Measurements from ENCODE around the gene SLC13A4. TPM values are rescaled to one million over a fixed set of nuclear protein-coding genes. Genes with fewer than 3 reads are reported as not detected.

The SLC13A4 gene
- total RNA-seq, 2 experiments from 2014 or later: not detected

DNA sequence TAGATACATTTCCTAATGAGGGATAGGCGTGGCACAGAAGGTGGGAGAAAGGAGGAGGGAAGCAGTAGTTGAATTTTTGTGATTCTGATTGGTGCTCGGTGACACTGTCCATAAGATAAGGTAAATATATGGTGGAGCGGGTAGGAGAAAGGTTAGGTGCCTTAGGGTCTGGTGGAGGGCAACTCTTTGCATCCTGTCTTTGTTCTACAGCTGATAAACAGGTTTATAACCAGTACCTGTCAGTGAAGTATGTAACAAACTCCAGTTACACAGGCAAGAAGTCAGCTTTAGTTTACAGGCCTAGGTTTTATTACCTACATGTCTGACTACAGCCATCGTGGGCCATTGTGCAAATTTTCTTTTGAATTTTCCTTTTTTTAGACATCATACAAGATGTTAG lies 31.5 kb upstream of the SLC13A4 start:
- Mint-ChIP-seq H3K9me3 (no peaks in the 10 kb centered on the region), H3K4me1 (peaks cover 6% of the 10 kb centered on the region), H3K27me3 (peaks cover 39% of the 10 kb centered on the region), H3K27ac (no peak overlapping the region), H3K36me3 (no peaks in the 10 kb centered on the region), H3K4me3 (no peak overlapping the region)
- DNase-seq: no peak

DNA sequence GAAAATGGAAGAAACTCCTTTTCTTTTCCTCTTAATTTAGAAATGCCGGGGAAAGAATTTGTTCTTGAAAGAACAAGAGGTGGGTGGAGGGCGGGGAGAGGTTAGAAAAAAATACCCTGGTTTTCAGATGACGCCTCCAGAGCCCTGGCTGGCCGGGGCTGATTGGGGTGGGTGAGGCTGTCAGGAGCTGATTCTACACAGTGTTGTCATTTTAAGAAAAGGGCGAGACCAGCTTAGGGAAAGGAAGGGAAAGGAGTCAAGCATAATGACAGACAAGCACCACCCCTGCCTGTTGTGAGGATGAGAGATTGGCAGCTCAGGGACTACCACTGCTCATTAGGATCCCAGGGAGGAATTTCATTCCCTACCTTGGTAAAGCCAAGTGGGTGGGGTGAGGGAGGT lies 30.5 kb upstream of the SLC13A4 start:
- Mint-ChIP-seq H3K4me3 (no peak overlapping the region), H3K27me3 (peaks cover 34% of the 10 kb centered on the region), H3K36me3 (no peaks in the 10 kb centered on the region), H3K9me3 (no peaks in the 10 kb centered on the region), H3K4me1 (peaks cover 6% of the 10 kb centered on the region), H3K27ac (no peak overlapping the region)
- DNase-seq: no peak

DNA sequence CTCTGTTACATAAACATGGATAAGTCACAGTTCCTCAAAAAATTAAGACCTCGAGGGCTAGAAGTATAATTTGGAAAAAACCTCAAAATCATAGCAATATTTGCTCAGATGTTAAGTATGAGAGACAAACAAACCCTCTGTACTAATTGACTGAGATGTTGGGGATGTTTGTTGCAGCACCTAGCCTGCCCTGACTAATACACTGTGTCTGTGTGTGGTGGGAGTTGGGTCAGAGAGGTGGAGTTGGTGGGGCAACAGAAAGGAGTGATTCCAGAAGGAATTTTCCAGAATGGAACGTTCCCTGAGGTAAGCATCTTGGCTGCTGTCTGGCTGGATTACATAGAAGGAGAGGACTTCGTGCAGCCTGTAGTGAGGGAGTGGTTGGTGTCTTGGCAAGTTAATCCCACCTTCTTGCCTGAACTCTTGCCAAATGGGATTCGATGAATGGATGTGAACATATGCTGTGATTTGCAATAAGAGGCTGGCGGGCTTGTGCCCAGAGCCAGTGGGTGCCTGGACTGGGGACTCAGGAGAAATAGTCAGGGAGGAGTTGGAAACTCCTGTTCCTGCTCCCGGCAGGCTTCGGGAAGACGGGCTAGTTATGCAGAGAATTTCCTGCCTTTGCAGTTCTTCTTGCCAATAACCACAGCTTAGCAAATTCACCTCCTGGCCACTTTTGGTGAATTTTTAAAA lies 29.9 kb upstream of the SLC13A4 start:
- peaks cover 6% of the 10 kb centered on the region for H3K4me1 Mint-ChIP-seq
- H3K4me3 Mint-ChIP-seq: no peak overlapping the region
- H3K36me3 Mint-ChIP-seq: no peaks in the 10 kb centered on the region
- no peak overlapping the region for H3K27ac Mint-ChIP-seq
- no peak for DNase-seq
- no peaks in the 10 kb centered on the region for H3K9me3 Mint-ChIP-seq
- H3K27me3 Mint-ChIP-seq: peaks cover 34% of the 10 kb centered on the region

DNA sequence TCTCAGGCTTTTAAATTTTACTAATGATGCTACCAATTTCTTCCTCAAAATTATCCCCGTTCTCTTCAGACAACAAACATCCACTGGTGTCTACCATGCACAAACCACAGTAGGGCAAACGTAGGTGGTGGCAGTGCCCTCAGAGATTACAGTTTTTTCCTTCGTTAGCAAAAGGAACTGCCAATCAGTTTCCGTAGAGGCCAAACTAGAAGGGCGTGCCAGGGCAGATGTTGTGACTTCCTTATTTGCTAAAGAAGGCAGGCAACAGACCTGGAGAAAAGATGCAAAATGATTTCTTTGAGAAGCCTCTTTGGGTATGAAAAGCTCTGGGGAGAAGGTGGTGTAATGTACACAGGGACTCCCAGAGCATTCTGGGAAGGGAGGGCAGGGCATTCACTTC lies 28.2 kb upstream of the SLC13A4 start:
- Mint-ChIP-seq H3K27ac (no peak overlapping the region), H3K4me3 (no peak overlapping the region), H3K36me3 (no peaks in the 10 kb centered on the region), H3K27me3 (peaks cover 30% of the 10 kb centered on the region), H3K9me3 (no peaks in the 10 kb centered on the region), H3K4me1 (no peaks in the 10 kb centered on the region)
- DNase-seq: no peak

DNA sequence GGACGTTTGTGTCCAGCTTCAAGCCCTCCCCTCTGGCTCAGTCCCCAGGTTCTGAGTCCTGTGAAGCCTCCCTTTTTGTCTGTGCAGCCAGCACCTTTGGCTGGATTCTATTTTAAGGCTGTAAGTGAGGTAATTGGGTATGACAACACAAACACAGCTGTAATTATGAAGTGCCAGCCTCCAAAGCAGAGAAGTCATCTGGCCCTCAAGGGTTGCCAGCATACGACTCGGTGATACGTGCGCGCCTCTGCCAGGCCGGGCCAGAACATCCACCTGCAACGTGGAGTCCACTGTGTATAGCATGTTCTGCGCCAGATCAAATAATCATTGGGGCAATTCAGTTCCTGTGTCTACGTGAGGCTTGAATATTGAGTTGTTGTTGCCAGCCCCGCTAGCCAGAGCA lies 27.4 kb upstream of the SLC13A4 start:
- Mint-ChIP-seq H3K27ac (no peak overlapping the region), H3K36me3 (no peaks in the 10 kb centered on the region), H3K9me3 (no peaks in the 10 kb centered on the region), H3K4me1 (no peaks in the 10 kb centered on the region), H3K27me3 (peaks cover 27% of the 10 kb centered on the region), H3K4me3 (no peak overlapping the region)
- DNase-seq: no peak

DNA sequence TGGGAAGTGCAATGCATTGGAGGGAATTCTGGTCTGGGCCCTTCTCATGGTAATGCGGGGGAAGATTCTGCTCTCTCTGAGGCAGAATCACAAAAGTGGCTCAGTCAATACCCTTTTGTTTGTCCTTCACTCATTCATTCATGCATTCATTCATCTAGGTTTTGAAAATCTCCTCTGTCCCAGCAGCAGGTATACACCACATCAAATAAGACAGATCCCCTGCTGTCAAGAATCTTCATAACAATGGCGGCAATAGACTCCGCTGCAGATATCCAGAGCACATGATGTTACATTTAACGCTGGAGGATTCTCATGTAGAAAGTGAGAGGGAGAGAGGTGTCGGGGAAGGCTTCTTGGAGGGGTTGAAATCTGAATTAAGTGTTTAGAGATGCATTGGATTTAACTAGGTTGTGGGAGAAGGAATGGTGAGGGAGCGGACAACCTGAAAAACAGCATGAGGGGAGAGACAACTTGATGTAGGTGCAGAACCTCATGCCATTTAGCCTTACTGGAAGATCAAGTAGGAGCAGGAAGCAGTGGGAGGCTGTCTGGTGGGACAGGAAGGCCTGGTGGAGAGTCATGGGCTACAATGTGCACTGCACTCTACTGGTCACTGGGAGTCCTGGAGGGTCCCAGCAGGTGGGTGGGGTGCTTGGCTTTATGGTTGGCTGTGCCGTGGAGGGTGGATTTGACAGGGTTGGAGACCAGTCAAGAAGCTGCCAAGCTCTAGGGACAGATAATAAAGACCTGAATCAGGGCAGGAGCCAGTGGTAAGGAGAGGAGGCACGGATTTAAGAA lies 25.8 kb upstream of the SLC13A4 start:
- DNase-seq: no peak
- Mint-ChIP-seq H3K9me3 (no peaks in the 10 kb centered on the region), H3K27ac (no peak overlapping the region), H3K4me1 (no peaks in the 10 kb centered on the region), H3K4me3 (no peak overlapping the region), H3K27me3 (peaks cover 19% of the 10 kb centered on the region), H3K36me3 (no peaks in the 10 kb centered on the region)

DNA sequence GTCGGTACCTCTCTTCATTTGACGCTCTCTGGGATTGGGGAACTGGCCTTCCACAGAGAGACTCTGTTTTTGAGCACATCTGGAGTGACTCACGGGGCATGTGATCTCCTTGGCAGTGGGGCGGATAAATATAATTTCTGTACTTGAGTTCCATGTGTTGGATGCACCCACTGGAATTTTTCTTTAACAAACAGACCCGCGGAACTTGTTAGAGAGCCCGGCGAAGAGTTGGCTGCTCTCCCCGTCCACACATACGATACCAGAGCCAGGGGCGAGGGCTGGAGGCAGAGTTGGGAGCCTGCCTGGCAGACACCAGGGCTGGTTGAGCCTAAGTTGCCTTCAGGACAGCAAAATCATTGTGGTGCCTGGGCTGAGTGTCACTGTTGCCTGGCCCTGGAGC lies 20.8 kb upstream of the SLC13A4 start, which contains the start of gene FAM180A:
FAM180A (minus strand) TSS at position 44 of the 400 bp plus-strand sequence. CDS start 233 bp downstream, outside the sequence.
- no peaks in the 10 kb centered on the region for H3K4me1 Mint-ChIP-seq
- no peaks in the 10 kb centered on the region for H3K9me3 Mint-ChIP-seq
- DNase-seq: no peak
- H3K4me3 Mint-ChIP-seq: no peak within 1 kb of the TSS
- peaks cover 3% of the 10 kb centered on the region for H3K27me3 Mint-ChIP-seq
- H3K27ac Mint-ChIP-seq: no peak within 1 kb of the TSS
- H3K36me3 Mint-ChIP-seq: no peaks in the 10 kb centered on the region

DNA sequence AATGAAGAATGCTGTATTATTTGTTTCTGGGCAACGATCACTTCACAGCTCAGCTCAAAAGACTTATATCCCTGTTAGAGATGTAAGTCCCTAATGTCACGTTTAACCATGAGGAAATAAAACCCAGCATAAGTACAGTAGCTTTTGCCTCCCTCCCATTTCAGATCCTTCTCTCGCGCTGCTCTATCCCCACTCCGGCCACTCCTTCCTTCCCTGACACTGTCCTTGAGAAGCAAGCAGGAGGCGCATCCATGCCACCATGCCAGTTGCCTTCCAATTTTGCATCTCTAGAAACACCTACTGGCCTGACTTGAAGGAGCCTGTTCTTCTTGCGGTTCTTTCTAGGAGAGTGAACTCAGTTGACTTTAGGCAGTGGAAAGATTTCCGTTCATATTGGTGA lies 19.4 kb upstream of the SLC13A4 start:
- Mint-ChIP-seq H3K9me3 (no peaks in the 10 kb centered on the region), H3K4me3 (no peak overlapping the region), H3K27ac (no peak overlapping the region), H3K27me3 (peaks cover 3% of the 10 kb centered on the region), H3K36me3 (no peaks in the 10 kb centered on the region), H3K4me1 (no peaks in the 10 kb centered on the region)
- no peak for DNase-seq

DNA sequence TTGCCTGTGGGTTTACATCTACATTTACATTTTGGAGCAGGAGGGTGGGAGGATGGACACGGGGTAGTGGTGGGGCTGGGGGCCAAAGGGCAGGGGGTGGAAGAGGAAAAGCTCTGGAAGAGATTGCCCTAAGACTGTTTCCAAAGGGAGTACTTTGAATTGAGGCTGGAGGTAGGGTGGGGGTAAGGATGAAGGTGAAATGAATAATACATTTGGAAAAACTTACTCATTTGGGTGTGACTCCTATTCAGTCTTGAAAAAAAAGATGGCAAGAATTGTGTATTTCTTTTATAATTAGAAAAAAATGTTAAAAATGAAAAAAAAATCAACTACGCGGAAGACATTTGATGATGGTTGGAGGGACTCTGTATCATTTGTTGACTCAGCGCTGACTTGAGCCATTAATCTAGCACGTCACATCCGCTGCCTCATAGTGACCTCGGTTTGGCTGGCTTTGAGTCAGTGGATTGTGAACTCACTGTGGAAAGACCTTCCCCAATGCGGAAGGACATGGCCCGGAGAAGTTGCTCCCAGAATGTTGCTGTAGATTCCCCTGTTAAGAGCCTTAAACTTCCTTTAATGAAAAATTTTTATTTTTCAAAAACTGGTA lies 17.8 kb upstream of the SLC13A4 start:
- H3K36me3 Mint-ChIP-seq: no peaks in the 10 kb centered on the region
- no peak for DNase-seq
- no peaks in the 10 kb centered on the region for H3K4me1 Mint-ChIP-seq
- H3K27ac Mint-ChIP-seq: no peak overlapping the region
- no peaks in the 10 kb centered on the region for H3K9me3 Mint-ChIP-seq
- no peak overlapping the region for H3K4me3 Mint-ChIP-seq
- peaks cover 3% of the 10 kb centered on the region for H3K27me3 Mint-ChIP-seq

DNA sequence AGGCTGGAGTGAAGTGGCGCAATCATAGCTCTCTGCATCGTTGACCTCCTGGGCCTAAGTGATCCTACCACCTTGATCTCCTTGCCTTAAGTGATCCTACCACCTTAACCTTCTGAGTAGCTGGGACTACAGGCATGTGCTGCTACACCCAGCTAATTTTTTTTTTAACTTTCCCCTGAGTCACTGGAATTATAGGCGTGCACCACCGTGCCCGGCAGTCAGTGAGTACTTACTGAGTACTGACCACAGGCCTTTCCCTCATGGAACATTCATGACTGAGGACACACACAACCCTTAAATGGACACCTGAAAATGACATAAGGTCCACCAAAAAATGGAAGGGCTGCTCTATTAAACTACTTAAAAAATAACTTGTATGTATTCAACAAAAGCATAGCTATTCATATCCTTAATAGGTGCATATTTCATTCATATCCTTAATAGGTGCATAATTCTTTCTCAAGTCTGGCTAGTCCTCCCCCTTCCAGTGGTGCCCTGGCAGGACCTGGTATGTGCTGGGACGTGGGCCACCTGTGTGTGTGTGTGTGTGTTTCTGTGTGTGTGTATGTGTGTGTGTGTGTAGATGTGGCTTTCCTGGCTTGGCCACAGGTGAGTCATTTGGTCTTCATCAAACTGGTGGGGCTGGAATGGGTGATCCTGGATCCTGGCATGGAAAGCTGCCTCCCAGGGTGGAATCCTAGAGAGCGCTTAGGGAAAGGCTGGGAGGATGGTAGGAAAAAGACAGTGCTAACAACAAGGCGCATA lies 17.1 kb upstream of the SLC13A4 start:
- Mint-ChIP-seq H3K4me3 (no peak overlapping the region), H3K27ac (no peak overlapping the region), H3K9me3 (no peaks in the 10 kb centered on the region), H3K36me3 (no peaks in the 10 kb centered on the region), H3K27me3 (peaks cover 3% of the 10 kb centered on the region), H3K4me1 (no peaks in the 10 kb centered on the region)
- no peak for DNase-seq

DNA sequence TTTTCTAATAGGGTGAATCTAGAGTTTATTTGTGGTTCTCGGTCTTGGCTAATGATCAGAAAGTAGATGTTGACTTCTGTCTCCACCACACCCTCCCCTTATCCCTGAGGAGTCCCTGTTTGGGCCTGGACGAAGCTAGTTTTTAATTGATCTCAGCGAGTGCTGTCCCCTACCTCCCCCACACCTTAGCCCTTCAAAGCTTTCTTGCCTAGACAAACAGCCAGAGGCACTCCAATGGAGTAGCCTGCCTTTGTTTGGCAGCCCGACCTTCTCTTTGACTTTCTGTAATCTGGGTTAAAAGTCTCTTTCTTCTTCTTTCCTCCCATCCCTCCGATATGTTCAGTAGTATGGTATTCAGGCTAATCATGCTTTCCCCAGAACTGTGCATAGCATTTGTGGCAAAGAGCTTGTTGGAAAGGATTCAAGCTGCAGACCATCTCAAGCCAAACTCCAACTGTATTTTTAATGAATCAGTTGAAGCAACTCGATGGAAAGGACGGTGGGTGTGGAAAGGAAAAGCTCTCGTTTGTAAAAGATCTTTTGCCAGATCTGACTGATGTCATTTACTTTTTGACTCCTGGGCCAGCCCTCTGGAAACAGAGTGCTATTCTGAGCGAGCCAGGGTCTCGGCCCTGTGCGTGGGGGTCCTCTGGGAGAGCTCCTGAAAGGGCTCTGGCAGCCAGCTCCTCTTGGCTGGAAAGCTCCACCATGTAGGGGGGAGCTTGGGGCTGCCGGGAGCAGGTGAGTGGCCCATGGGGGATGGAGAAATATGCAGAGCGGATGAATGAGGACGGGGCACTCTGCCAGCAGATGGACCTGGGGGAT lies 16.1 kb upstream of the SLC13A4 start:
- no peak overlapping the region for H3K27ac Mint-ChIP-seq

DNA sequence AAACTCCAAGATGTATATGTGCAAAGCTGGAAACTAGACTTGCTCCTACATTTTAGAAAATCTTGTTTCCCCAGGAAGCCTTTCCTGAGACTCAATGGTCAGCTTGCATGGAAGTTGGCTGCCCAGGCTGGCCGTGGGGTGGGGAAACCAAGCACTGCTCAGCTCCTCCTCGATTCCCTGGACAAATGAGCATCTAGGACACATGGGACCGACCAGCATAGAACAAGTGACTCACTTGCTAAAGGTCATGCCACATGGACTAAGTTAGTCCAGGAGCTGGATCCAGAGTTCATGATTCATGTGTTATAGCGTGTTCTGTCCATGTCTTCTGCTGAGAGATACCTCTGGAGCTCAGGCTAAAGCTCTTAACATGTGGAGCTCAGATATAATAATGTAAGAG lies 14.4 kb upstream of the SLC13A4 start:
- Mint-ChIP-seq H3K4me3 (no peak overlapping the region), H3K4me1 (no peaks in the 10 kb centered on the region), H3K27me3 (peaks cover 10% of the 10 kb centered on the region), H3K9me3 (no peaks in the 10 kb centered on the region), H3K27ac (no peak overlapping the region), H3K36me3 (no peaks in the 10 kb centered on the region)
- DNase-seq: no peak

More for the DNA sequence above, 16.1 kb upstream of the SLC13A4 start:
- no peaks in the 10 kb centered on the region for H3K4me1 Mint-ChIP-seq
- H3K9me3 Mint-ChIP-seq: no peaks in the 10 kb centered on the region
- peaks cover 3% of the 10 kb centered on the region for H3K27me3 Mint-ChIP-seq
- no peak for DNase-seq
- no peaks in the 10 kb centered on the region for H3K36me3 Mint-ChIP-seq
- no peak overlapping the region for H3K4me3 Mint-ChIP-seq

DNA sequence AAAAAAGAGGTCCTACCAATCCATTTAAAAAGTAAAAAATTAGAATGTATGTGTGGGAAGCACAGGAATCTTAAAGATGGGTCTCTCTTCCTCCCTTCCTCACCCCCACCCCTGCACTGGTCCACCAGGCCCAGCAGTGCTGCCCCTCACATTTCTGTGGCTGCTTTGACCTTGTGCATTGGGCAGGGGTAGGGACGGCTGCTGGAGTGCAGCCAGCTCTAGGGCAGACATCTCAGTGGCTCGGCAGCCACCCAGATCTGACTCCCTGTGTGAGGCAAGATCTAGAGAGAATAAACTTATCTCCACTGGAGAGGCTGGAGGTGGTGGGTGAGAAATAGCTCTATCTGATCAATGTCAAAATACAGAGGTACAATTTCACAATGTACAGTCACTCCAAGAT lies 13.9 kb upstream of the SLC13A4 start:
- no peak overlapping the region for H3K4me3 Mint-ChIP-seq
- no peaks in the 10 kb centered on the region for H3K4me1 Mint-ChIP-seq
- H3K27me3 Mint-ChIP-seq: peaks cover 11% of the 10 kb centered on the region
- no peaks in the 10 kb centered on the region for H3K36me3 Mint-ChIP-seq
- DNase-seq: no peak
- no peak overlapping the region for H3K27ac Mint-ChIP-seq
- H3K9me3 Mint-ChIP-seq: no peaks in the 10 kb centered on the region

DNA sequence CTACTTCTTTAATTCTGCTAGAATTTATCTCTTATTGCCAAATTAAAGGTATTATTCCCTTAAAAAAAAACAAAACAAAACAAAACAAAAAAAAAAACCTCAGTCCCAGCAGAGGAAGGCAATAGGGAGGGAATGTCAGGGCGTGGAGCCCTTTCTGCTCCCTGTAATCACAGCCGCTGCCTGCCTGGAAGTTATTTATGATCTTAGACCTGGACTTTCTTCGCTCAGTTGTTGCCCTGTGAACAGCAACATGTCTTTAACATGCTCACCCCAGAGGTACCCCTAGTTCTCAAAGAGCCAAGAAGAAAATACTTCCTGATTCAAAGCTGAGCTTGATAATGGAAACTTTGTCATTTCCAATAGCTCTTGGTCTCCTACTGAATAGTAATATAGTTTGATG lies 12.9 kb upstream of the SLC13A4 start:
- Mint-ChIP-seq H3K4me3 (no peak overlapping the region), H3K36me3 (no peaks in the 10 kb centered on the region), H3K27me3 (peaks cover 11% of the 10 kb centered on the region), H3K27ac (no peak overlapping the region), H3K9me3 (no peaks in the 10 kb centered on the region), H3K4me1 (no peaks in the 10 kb centered on the region)
- no peak for DNase-seq
